Peyer's patch (tissue), 4 donors: ENCODE measurements around the gene HCAR3. TPM values are rescaled to one million over a fixed set of nuclear protein-coding genes. Genes with fewer than 3 reads are reported as not detected.
"Not testable (repeated sequence)": the region's sequence is repeated elsewhere in the genome, so short reads cannot be mapped to it uniquely, and the experiment has no call there.

Experiments
- DNase-seq, 3 donors: peaks; one replicate each; pipeline ENCODE4 v3.0.0-alpha.2; 2017 to 2019
- H3K27ac ChIP-seq, 4 donors: fragments of 200-600 bp; sonication (generic); one replicate each; pipeline ENCODE4 v1.5.1; 2016 to 2019
- H3K27me3 ChIP-seq, 2 donors: fragments of 200-600 bp; sonication (generic); one replicate each; pipeline ENCODE4 v1.5.1; 2019
- H3K36me3 ChIP-seq, 3 donors: fragments of 200-600 bp; sonication (generic); one replicate each; pipeline ENCODE4 v1.5.1; 2016 to 2019
- H3K4me1 ChIP-seq, 4 donors: fragments of 200-600 bp; sonication (generic); one replicate each; pipeline ENCODE4 v1.5.1; 2016 to 2019
- H3K4me3 ChIP-seq, 4 donors: fragments of 200-600 bp; sonication (generic); 1 replicate in 3 of 4; 2 replicates in 1 of 4; pipeline ENCODE4 v1.5.1; 2016 to 2019; ENCODE audit warnings: mild to moderate bottlenecking in 1 of 4
- H3K9me3 ChIP-seq, 4 donors: fragments of 200-600 bp; sonication (generic); one replicate each; pipeline ENCODE4 v1.5.1; 2016 to 2019; ENCODE audit warnings: mild to moderate bottlenecking in 1 of 4
- POLR2A ChIP-seq, 2 donors: fragments of 450-650 bp; IDR thresholded peaks; one replicate each; pipeline ENCODE4 v1.5.1; 2017; ENCODE audit warnings: antibody characterized with exemption in 2 of 2, mild to moderate bottlenecking in 2 of 2, moderate library complexity in 2 of 2
- total RNA-seq, 4 donors: library from RNA; depleted of rRNA; stranded (reverse); fragments of >200 nt; gene quantifications; one replicate each; pipeline ENCODE4 v1.1.0, GENCODE V29; 2016
- TF ChIP-seq, protein P1 (sequence below), 6 experiments: fragments of 450-650 bp in 4 of 6; fragments of 200-600 bp in 2 of 6; sonication (generic) in 1 of 6; IDR thresholded peaks; one replicate each; pipeline ENCODE4 v1.5.1; 2017 to 2019; ENCODE audit warnings: antibody characterized with exemption in 6 of 6, mild to moderate bottlenecking in 3 of 6, moderate library complexity in 1 of 6

Gene HCAR3
- total RNA-seq, 4 donors from 2014 or later, result not detected

DNA sequence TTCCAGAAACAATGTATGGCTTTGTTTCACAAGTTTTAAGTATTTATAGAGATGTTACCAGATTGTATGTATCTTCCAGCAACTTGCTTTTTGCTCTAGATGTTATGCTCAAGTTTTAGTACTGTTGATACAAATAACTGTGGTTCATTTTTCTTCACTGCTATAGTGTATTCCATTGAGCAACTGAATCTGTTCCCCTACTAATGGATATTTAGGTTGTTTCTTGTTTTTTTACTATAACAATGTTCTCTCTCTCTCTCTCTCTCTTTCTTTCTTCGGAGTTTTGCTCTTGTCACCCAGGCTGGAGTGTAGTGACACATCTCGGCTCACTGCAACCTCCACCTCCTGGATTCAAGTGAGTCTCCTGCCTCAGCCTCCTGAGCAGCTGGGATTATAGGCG lies 30.1 kb downstream of the HCAR3 start:
- Histone ChIP-seq H3K27me3 (no peaks in the 10 kb centered on the region), H3K4me1 (no peaks in the 10 kb centered on the region), H3K9me3 (no peaks in the 10 kb centered on the region), H3K4me3 (no peak overlapping the region), H3K27ac (no peak overlapping the region), H3K36me3 (no peaks in the 10 kb centered on the region)
- no peak for DNase-seq
- TF ChIP-seq, protein P1, sequence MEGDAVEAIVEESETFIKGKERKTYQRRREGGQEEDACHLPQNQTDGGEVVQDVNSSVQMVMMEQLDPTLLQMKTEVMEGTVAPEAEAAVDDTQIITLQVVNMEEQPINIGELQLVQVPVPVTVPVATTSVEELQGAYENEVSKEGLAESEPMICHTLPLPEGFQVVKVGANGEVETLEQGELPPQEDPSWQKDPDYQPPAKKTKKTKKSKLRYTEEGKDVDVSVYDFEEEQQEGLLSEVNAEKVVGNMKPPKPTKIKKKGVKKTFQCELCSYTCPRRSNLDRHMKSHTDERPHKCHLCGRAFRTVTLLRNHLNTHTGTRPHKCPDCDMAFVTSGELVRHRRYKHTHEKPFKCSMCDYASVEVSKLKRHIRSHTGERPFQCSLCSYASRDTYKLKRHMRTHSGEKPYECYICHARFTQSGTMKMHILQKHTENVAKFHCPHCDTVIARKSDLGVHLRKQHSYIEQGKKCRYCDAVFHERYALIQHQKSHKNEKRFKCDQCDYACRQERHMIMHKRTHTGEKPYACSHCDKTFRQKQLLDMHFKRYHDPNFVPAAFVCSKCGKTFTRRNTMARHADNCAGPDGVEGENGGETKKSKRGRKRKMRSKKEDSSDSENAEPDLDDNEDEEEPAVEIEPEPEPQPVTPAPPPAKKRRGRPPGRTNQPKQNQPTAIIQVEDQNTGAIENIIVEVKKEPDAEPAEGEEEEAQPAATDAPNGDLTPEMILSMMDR (IDR thresholded peaks at IDR 0.05), result no peak
- no peak for TF ChIP-seq POLR2A (IDR thresholded peaks at IDR 0.05)

DNA sequence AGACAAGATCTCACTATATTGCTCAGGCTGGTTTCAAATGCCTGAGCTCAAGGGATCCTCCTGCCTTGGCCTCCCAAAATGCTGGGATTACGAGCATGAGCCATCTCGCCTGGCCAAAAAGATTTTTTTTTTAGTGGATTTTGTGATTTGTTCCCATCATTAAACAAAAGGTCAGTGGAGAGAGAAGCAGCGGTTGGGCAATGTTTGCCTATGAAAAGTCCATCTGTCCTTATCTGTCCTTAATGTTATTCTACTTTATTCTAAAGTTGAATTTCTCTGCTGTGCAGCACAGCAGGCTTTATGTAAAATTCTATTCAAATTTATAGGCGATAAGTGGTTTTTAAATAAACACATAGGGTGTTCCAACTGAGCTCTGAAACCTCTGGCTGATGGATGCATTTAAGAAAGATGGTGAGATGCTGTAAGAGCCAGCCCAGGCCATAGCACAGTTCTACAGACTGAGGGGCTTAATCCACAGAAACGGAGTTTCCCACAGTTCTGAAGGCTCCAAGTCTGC lies 32.3 kb downstream of the HCAR3 start:
- Histone ChIP-seq H3K36me3 (no peaks in the 10 kb centered on the region), H3K27me3 (no peaks in the 10 kb centered on the region), H3K27ac (no peak overlapping the region), H3K4me3 (no peak overlapping the region), H3K4me1 (no peaks in the 10 kb centered on the region), H3K9me3 (no peaks in the 10 kb centered on the region)
- TF ChIP-seq, protein P1 (IDR thresholded peaks at IDR 0.05), result no peak
- TF ChIP-seq POLR2A (IDR thresholded peaks at IDR 0.05), result no peak
- DNase-seq, result no peak

DNA sequence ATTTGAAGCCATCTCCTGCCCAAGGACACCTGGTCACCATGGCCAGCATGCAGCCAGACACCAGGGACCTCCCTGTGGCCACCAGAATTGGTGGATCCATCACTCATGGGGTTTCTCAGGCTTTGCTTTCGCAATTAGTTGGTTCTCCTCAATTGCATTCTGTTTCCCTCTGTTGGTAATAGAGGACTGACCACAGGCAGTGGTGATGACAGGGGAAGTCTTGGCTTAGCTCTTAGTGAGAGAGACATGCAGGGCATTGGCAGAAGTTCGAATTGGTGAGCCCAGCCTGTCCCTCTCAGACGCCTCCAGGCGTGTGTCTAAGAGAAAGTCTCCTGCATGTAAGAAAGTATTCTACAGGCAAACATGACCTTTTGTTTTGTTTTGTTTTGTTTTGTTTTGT lies 34.8 kb downstream of the HCAR3 start:
- Histone ChIP-seq H3K27ac (no peak overlapping the region), H3K4me3 (no peak overlapping the region), H3K36me3 (no peaks in the 10 kb centered on the region), H3K9me3 (no peaks in the 10 kb centered on the region), H3K4me1 (no peaks in the 10 kb centered on the region), H3K27me3 (no peaks in the 10 kb centered on the region)
- no peak for TF ChIP-seq POLR2A (IDR thresholded peaks at IDR 0.05)
- TF ChIP-seq, protein P1 (IDR thresholded peaks at IDR 0.05), result no peak
- no peak for DNase-seq

DNA sequence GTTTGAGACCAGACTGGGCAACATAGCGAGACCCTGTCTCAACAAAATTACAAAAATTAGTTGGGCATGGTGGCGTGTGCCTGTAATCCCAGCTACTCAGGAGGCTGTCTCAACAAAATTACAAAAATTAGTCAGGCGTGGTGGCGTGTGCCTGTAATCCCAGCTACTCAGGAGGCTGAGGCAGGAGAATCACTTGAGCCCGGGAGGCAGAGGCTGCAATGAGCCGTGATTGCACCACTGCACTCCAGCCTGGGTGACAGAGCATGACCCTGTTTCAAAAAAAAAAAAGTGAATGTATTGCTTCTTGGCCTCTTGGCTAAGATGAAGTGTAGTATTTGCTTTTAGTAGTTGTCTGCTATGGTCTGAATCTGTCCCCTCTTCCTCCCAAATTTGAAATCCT lies 35.6 kb downstream of the HCAR3 start:
- H3K27ac ChIP-seq, H3K27me3 ChIP-seq, H3K4me3 ChIP-seq, DNase-seq, H3K4me1 ChIP-seq, H3K9me3 ChIP-seq, H3K36me3 ChIP-seq: not testable (repeated sequence)

DNA sequence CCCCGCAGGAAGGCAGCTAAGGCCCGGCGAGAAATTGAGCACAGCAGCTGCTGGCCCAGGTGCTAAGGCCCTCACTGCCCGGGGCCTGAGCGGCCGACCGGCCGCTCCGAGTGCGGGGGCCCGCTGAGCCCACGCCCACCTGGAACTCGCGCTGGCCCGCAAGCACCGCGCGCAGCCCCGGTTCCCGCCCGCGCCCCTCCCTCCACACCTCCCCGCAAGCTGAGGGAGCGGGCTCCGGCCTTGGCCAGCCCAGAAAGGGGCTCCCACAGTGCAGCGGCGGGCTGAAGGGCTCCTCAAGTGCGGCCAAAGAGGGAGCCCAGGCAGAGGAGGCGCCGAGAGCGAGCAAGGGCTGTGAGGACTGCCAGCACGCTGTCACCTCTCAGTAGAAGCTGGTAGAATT lies 39.8 kb downstream of the HCAR3 start:
- not testable (repeated sequence) for H3K9me3 ChIP-seq, H3K4me1 ChIP-seq, H3K4me3 ChIP-seq, H3K36me3 ChIP-seq, H3K27me3 ChIP-seq, H3K27ac ChIP-seq, DNase-seq

DNA sequence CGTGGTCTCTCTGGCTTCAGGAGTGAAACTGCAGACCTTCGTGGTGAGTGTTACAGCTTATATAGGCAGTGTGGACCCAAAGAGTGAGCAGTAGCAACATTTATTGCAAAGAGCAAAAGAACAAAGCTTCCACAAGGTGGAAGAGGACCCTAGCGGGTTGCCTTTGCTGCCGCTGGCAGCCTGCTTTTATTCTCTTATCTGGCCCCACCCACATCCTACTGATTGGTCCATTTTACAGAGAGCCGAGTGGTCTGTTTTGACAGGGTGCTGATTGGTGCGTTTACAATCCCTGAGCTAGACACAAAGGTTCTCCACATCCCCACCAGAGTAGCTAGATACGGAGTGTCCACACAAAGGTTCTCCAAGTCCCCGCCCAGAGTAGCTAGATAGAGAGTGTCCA lies 40.6 kb downstream of the HCAR3 start:
- not testable (repeated sequence) for H3K36me3 ChIP-seq, H3K27me3 ChIP-seq, H3K27ac ChIP-seq, H3K9me3 ChIP-seq, DNase-seq, H3K4me3 ChIP-seq, H3K4me1 ChIP-seq

DNA sequence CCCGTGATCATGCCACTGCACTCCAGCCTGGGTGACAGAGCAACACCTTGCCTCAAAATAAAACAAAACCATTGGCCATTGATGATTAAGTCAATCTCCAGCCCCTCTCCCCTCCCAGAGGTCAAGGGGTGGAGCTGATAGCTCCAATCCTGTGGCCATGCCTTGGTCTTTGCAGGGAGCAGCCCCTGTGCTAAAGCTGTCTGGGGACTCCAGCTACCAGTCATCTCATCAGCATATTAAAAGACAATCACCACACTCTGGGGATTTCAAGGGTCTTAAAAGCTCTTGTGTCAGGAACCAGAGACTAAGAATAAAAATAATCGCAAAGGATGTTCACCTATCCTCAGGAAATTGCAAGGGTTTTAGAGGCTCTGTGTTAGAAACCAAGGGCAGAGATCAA lies 44.1 kb downstream of the HCAR3 start:
- no peaks in the 10 kb centered on the region for H3K27me3 ChIP-seq
- DNase-seq, result no peak

More for the DNA sequence above, 44.1 kb downstream of the HCAR3 start:
- Histone ChIP-seq H3K27ac (no peak overlapping the region), H3K4me1 (no peaks in the 10 kb centered on the region), H3K36me3 (no peaks in the 10 kb centered on the region), H3K4me3 (no peak overlapping the region), H3K9me3 (no peaks in the 10 kb centered on the region)
- TF ChIP-seq POLR2A (IDR thresholded peaks at IDR 0.05), result no peak
- TF ChIP-seq, protein P1 (IDR thresholded peaks at IDR 0.05), result no peak
